Right atrium auricular region (tissue), 2 donors: ENCODE measurements around the gene C8A. TPM values are rescaled to one million over a fixed set of nuclear protein-coding genes. Genes with fewer than 3 reads are reported as not detected.

Experiments used
- DNase-seq: peaks from one replicate; pipeline ENCODE4 v3.0.0-alpha.2; 2019; ENCODE audit warnings: low spot score
- H3K27ac ChIP-seq, 2 donors: fragments of 200-600 bp; sonication (generic); 1 replicate in 1 of 2; 2 replicates in 1 of 2; pipeline ENCODE4 v1.5.1; 2016 to 2019
- H3K27me3 ChIP-seq, 2 donors: fragments of 200-600 bp; sonication (generic); one replicate each; pipeline versions ENCODE4 v1.5.1 to v1.6.0; 2017 to 2019
- H3K36me3 ChIP-seq: fragments of 200-600 bp; sonication (generic); one replicate; pipeline ENCODE4 v1.5.1; 2016
- H3K4me1 ChIP-seq, 2 donors: fragments of 200-600 bp; sonication (generic); one replicate each; pipeline versions ENCODE4 v1.5.1 to v1.6.0; 2017 to 2019
- H3K4me3 ChIP-seq, 2 donors: fragments of 200-600 bp; sonication (generic); 1 replicate in 1 of 2; 2 replicates in 1 of 2; pipeline ENCODE4 v1.5.1; 2017 to 2019; ENCODE audit warnings: mild to moderate bottlenecking in 1 of 2, moderate library complexity in 1 of 2
- H3K9me3 ChIP-seq, 2 donors: fragments of 200-600 bp; sonication (generic); one replicate each; pipeline ENCODE4 v1.5.1; 2019
- CTCF ChIP-seq, 2 donors: fragments of 200-600 bp; sonication (generic); IDR thresholded peaks; one replicate each; pipeline ENCODE4 v1.5.1; 2019; ENCODE audit warnings: antibody characterized with exemption in 2 of 2
- total RNA-seq, 2 donors: library from RNA; depleted of rRNA; stranded (reverse); fragments of >200 nt; gene quantifications; one replicate each; pipeline ENCODE4 v1.1.0, GENCODE V29; 2016

C8A gene
- total RNA-seq, 2 donors from 2014 or later = not detected

GRCh38 chr1:56881417-56881816 lies 26.8 kb downstream of the C8A start:
- no peak overlapping the region for H3K4me3 ChIP-seq
- H3K27ac ChIP-seq = no peak overlapping the region
- no peak for DNase-seq
- no peak for TF ChIP-seq CTCF (IDR thresholded peaks at IDR 0.05)
- no peaks in the 10 kb centered on the region for H3K27me3 ChIP-seq
- no peaks in the 10 kb centered on the region for H3K9me3 ChIP-seq
- no peaks in the 10 kb centered on the region for H3K36me3 ChIP-seq
- no peaks in the 10 kb centered on the region for H3K4me1 ChIP-seq

- no peaks in the 10 kb centered on the region for H3K9me3 ChIP-seq
- H3K27ac ChIP-seq = no peak overlapping the region
- DNase-seq = no peak
- TF ChIP-seq CTCF (IDR thresholded peaks at IDR 0.05) = no peak
- H3K27me3 ChIP-seq = no peaks in the 10 kb centered on the region
- no peak overlapping the region for H3K4me3 ChIP-seq
- H3K4me1 ChIP-seq = no peaks in the 10 kb centered on the region
- no peaks in the 10 kb centered on the region for H3K36me3 ChIP-seq
Observed at GRCh38 chr1:56890229-56890628, 35.6 kb downstream of the C8A start.

- H3K27me3 ChIP-seq = no peaks in the 10 kb centered on the region
- no peak overlapping the region for H3K27ac ChIP-seq
- peaks cover 0 to 8% of the 10 kb centered on the region in 2 donors for H3K4me1 ChIP-seq
- H3K36me3 ChIP-seq = no peaks in the 10 kb centered on the region
- H3K9me3 ChIP-seq = no peaks in the 10 kb centered on the region
- DNase-seq = no peak
- no peak for TF ChIP-seq CTCF (IDR thresholded peaks at IDR 0.05)
- H3K4me3 ChIP-seq = no peak overlapping the region
Observed at GRCh38 chr1:56894014-56894413, 39.4 kb downstream of the C8A start.

- no peak for DNase-seq
- Histone ChIP-seq H3K27me3 (no peaks in the 10 kb centered on the region), H3K4me1 (peaks cover 0 to 8% of the 10 kb centered on the region in 2 donors), H3K27ac (no peak overlapping the region), H3K4me3 (no peak overlapping the region), H3K9me3 (no peaks in the 10 kb centered on the region), H3K36me3 (no peaks in the 10 kb centered on the region)
- no peak for TF ChIP-seq CTCF (IDR thresholded peaks at IDR 0.05)
Observed at GRCh38 chr1:56897150-56898004, 42.8 kb downstream of the C8A start.

GRCh38 chr1:56898005-56898373 lies 43.4 kb downstream of the C8A start:
- Histone ChIP-seq H3K27ac (no peak overlapping the region), H3K4me3 (no peak overlapping the region), H3K4me1 (peaks cover 0 to 8% of the 10 kb centered on the region in 2 donors), H3K36me3 (no peaks in the 10 kb centered on the region), H3K27me3 (no peaks in the 10 kb centered on the region), H3K9me3 (no peaks in the 10 kb centered on the region)
- no peak for DNase-seq
- TF ChIP-seq CTCF (IDR thresholded peaks at IDR 0.05) = no peak

GRCh38 chr1:56898879-56899278 lies 44.3 kb downstream of the C8A start:
- TF ChIP-seq CTCF (IDR thresholded peaks at IDR 0.05) = no peak

More at GRCh38 chr1:56898879-56899278, 44.3 kb downstream of the C8A start:
- Histone ChIP-seq H3K4me1 (peaks cover 0 to 8% of the 10 kb centered on the region in 2 donors), H3K4me3 (no peak overlapping the region), H3K27ac (no peak overlapping the region), H3K27me3 (no peaks in the 10 kb centered on the region), H3K9me3 (no peaks in the 10 kb centered on the region), H3K36me3 (no peaks in the 10 kb centered on the region)
- no peak for DNase-seq
